ENCODE data around the gene ALDH6A1. TPM values are rescaled to one million over a fixed set of nuclear protein-coding genes. Genes with fewer than 3 reads are reported as not detected.

The ALDH6A1 gene
- total RNA-seq, 6 donors from 2014 or later, result 10.4 to 48.0 (median 30.5) TPM

DNA sequence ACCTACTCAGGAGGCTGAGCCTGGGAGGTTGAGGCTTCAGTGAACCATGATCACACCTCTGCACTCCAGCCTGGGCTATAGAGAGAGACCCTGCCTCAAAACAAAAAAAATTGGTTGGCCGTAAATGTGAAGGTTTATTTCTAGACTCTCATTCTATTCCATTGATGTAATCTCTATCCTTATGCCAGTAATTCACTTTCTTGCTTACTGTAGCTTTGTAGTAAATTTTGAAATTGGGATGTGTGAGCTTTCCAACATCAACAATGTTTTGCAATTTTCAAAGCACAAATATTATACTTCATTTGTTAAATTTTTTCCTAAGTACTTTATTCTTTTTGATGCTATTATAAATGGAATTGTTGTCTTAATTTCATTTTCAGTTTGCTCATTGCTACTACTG lies 25.1 kb upstream of the ALDH6A1 start:
- H3K27me3 ChIP-seq, result no peaks in the 10 kb centered on the region
- H3K4me1 ChIP-seq, result no peaks in the 10 kb centered on the region
- H3K9me3 ChIP-seq, result no peaks in the 10 kb centered on the region
- DNase-seq, result no peak
- H3K27ac ChIP-seq, result no peak overlapping the region
- peaks cover 0 to 22% (median 3%) of the 10 kb centered on the region in 4 donors for H3K36me3 ChIP-seq
- 85 to 88% methylated on average over 1 of the region's 1 CpG for WGBS, 2 donors
- ATAC-seq (ENCODE audit: low FRiP score in 2 of 2), result no peak
- no peak overlapping the region for H3K4me3 ChIP-seq
- no peak for TF ChIP-seq POLR2A (IDR thresholded peaks at IDR 0.05)
- no peak for TF ChIP-seq POLR2AphosphoS5 (IDR thresholded peaks at IDR 0.05)
- no peak for TF ChIP-seq EP300 (IDR thresholded peaks at IDR 0.05)
- TF ChIP-seq, protein P1, sequence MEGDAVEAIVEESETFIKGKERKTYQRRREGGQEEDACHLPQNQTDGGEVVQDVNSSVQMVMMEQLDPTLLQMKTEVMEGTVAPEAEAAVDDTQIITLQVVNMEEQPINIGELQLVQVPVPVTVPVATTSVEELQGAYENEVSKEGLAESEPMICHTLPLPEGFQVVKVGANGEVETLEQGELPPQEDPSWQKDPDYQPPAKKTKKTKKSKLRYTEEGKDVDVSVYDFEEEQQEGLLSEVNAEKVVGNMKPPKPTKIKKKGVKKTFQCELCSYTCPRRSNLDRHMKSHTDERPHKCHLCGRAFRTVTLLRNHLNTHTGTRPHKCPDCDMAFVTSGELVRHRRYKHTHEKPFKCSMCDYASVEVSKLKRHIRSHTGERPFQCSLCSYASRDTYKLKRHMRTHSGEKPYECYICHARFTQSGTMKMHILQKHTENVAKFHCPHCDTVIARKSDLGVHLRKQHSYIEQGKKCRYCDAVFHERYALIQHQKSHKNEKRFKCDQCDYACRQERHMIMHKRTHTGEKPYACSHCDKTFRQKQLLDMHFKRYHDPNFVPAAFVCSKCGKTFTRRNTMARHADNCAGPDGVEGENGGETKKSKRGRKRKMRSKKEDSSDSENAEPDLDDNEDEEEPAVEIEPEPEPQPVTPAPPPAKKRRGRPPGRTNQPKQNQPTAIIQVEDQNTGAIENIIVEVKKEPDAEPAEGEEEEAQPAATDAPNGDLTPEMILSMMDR (IDR thresholded peaks at IDR 0.05), result no peak

DNA sequence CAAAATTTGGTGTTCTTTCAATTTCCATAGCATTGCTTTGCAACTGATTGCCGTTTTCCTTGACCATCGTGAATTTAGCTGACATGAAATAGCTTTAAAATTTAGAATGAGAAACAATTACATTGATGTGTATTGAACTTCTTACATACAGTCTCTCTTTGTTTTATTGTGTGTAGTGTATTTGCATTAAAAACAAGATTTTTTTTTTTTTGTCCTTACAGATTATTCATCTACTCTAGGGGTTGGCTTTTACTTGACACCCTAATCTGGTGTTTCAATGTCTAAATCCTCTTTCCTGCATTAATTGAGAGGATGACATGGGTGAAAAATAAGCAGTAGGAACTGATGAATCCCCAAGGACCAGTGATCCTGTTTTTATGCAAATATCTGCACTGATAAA lies 21.1 kb upstream of the ALDH6A1 start:
- no peak for TF ChIP-seq POLR2A (IDR thresholded peaks at IDR 0.05)
- no peak for TF ChIP-seq POLR2AphosphoS5 (IDR thresholded peaks at IDR 0.05)
- TF ChIP-seq, protein P1 (IDR thresholded peaks at IDR 0.05), result no peak
- TF ChIP-seq EP300 (IDR thresholded peaks at IDR 0.05), result no peak
- no peaks in the 10 kb centered on the region for H3K9me3 ChIP-seq
- no peaks in the 10 kb centered on the region for H3K4me1 ChIP-seq
- DNase-seq, result no peak
- no peak overlapping the region for H3K27ac ChIP-seq
- H3K4me3 ChIP-seq, result no peak overlapping the region
- peaks cover 0 to 44% (median 9%) of the 10 kb centered on the region in 4 donors for H3K36me3 ChIP-seq
- no peak for ATAC-seq (ENCODE audit: low FRiP score in 2 of 2)
- WGBS, 2 donors, result 94 to 96% methylated on average over 2 of the region's 2 CpGs
- H3K27me3 ChIP-seq, result no peaks in the 10 kb centered on the region

DNA sequence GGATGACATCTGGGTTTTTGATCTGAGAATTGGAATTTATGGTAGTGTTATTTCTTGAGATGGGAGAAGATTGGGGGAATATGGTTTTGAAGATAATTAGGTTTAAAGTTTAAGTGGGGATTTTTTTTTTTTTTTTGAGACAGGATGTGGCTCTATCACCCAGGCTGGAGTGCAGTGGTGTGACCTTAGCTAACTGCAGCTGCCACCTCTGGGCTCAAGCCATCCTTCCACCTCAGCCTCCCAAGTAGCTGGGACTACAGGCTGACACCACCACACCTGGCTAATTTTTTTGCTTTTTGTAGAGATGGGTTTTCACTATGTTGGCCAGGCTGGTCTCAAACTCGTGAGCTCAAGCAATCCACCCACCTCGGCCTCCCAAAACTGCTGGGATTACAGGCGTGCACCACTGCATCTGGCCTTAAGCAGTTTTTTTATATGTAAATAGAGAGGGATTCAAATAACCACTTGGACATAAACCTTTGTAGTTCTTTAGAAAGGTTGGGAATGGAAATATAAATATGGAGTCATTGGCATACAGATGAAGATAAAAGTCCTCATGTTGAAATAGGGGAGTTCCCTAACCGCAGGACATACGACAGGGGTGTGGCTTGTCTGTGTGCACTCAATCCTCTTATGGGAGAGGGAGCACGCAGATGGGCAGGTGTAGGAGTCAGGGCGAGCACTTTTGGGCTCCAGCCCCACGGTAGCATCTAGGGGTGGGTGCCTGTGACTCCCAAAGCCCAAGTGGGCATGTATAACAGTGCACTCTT lies 5.2 kb upstream of the ALDH6A1 start:
- H3K4me1 ChIP-seq, result peaks cover 9 to 13% (median 10%) of the 10 kb centered on the region in 4 donors
- TF ChIP-seq, protein P1 (IDR thresholded peaks at IDR 0.05), result no peak
- TF ChIP-seq POLR2A (IDR thresholded peaks at IDR 0.05), result no peak
- no peak for DNase-seq
- H3K4me3 ChIP-seq, result no peak overlapping the region
- no peak for ATAC-seq (ENCODE audit: low FRiP score in 2 of 2)
- H3K9me3 ChIP-seq, result no peaks in the 10 kb centered on the region
- H3K27ac ChIP-seq, result no peak overlapping the region
- peaks cover 0 to 31% (median 17%) of the 10 kb centered on the region in 4 donors for H3K36me3 ChIP-seq
- H3K27me3 ChIP-seq, result no peaks in the 10 kb centered on the region
- 79 to 89% methylated on average over 8 of the region's 8 CpGs for WGBS, 2 donors

DNA sequence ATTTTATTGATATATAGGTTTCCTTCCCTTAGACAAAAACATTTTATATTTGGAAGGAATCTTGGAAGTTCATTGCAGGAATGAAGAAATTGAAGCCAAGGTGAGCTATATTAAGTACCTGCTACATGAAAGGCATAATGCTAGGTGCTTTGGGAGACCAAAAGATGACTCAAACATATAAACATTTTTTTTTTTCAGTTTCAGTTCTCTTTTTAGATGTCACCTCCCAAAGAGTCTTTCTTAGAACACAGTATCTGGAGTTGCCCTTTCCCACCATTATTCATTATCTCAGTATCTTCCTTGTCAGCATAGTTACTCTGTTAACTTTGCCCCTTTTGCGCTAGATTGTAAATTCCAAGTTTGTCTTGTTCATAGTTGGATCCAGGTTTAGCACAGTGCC lies 1.6 kb upstream of the ALDH6A1 start:
- no peak for TF ChIP-seq POLR2AphosphoS5 (IDR thresholded peaks at IDR 0.05)
- TF ChIP-seq POLR2A (IDR thresholded peaks at IDR 0.05), result no peak
- no peak for TF ChIP-seq EP300 (IDR thresholded peaks at IDR 0.05)
- TF ChIP-seq, protein P1 (IDR thresholded peaks at IDR 0.05), result no peak
- WGBS, 2 donors, result 89 to 91% methylated on average over 1 of the region's 1 CpG

More for the DNA sequence above, 1.6 kb upstream of the ALDH6A1 start:
- DNase-seq, result no peak
- Histone ChIP-seq H3K4me1 (peaks cover 31 to 35% (median 34%) of the 10 kb centered on the region in 4 donors), H3K4me3 (peak overlapping the region in 2 of 4 donors; percentile 88 to 97), H3K36me3 (peaks cover 0 to 2% (median under 1%) of the 10 kb centered on the region in 4 donors), H3K27me3 (no peaks in the 10 kb centered on the region), H3K9me3 (no peaks in the 10 kb centered on the region), H3K27ac (no peak overlapping the region)
- no peak for ATAC-seq (ENCODE audit: low FRiP score in 2 of 2)
